SK-N-SH treated with all-trans-retinoic acid at 6 μM for 48 hours (cell line): ENCODE measurements around the gene LRP10.

Experiments
- ATAC-seq: fragments of 200-7000 bp; cut with Tn5 transposase; 3 replicates; pipeline ENCODE4 v1.9.1; 2020; ENCODE audit warnings: mild to moderate bottlenecking, moderate library complexity
- ARNTL ChIP-seq: fragments of 450-650 bp; formaldehyde crosslinking; IDR thresholded peaks from 2 replicates; pipeline ENCODE4 v1.5.0; 2020; ENCODE audit warnings: low read depth, mild to moderate bottlenecking, moderate library complexity, borderline replicate concordance
- CSDC2 ChIP-seq: fragments of 250-450 bp; sonication (Bioruptor Pico); IDR thresholded peaks from 2 replicates; pipeline ENCODE4 v1.5.0; 2020; ENCODE audit warnings: mild to moderate bottlenecking, moderate library complexity
- ESRRG ChIP-seq: fragments of 250-450 bp; sonication (Bioruptor Pico); IDR thresholded peaks from 2 replicates; pipeline ENCODE4 v1.6.1; 2021; ENCODE audit warnings: mild to moderate bottlenecking
- GLIS3 ChIP-seq: fragments of 250-450 bp; sonication (Bioruptor Pico); IDR thresholded peaks from 2 replicates; pipeline ENCODE4 v1.5.0; 2020; ENCODE audit warnings: mild to moderate bottlenecking, moderate library complexity
- ISL1 ChIP-seq: fragments of 250-450 bp; sonication (Bioruptor Pico); IDR thresholded peaks from 2 replicates; pipeline ENCODE4 v2.1.2; 2022; ENCODE audit warnings: mild to moderate bottlenecking, moderate library complexity
- OSR1 ChIP-seq: fragments of 250-450 bp; sonication (Bioruptor Pico); IDR thresholded peaks from 2 replicates; pipeline ENCODE4 v1.8.0; 2022; ENCODE audit warnings: moderate library complexity, mild to moderate bottlenecking, inconsistent platforms
- PATZ1 ChIP-seq: fragments of 250-450 bp; sonication (Bioruptor Pico); IDR thresholded peaks from 2 replicates; pipeline ENCODE4 v1.8.0; 2020; ENCODE audit warnings: mild to moderate bottlenecking, moderate library complexity, borderline replicate concordance
- PPARA ChIP-seq: fragments of 250-450 bp; sonication (Bioruptor Pico); IDR thresholded peaks from 2 replicates; pipeline ENCODE4 v1.5.0; 2020; ENCODE audit warnings: mild to moderate bottlenecking, borderline replicate concordance
- RARB ChIP-seq: fragments of 250-450 bp; sonication (Bioruptor Pico); IDR thresholded peaks from 2 replicates; pipeline ENCODE4 v1.8.0; 2021; ENCODE audit warnings: mild to moderate bottlenecking, moderate library complexity
- SNAI2 ChIP-seq: fragments of 250-450 bp; sonication (Bioruptor Pico); IDR thresholded peaks from 2 replicates; pipeline ENCODE4 v1.5.0; 2020; ENCODE audit warnings: mild to moderate bottlenecking, moderate library complexity
- TCF4 ChIP-seq: fragments of 250-450 bp; sonication (Bioruptor Pico); IDR thresholded peaks from 2 replicates; pipeline ENCODE4 v1.8.0; 2021; ENCODE audit warnings: mild to moderate bottlenecking, moderate library complexity, borderline replicate concordance
- TOX ChIP-seq: fragments of 250-450 bp; sonication (Bioruptor Pico); IDR thresholded peaks from 2 replicates; pipeline ENCODE4 v1.8.0; 2021; ENCODE audit warnings: mild to moderate bottlenecking, moderate library complexity, borderline replicate concordance
- ZC3H10 ChIP-seq: fragments of 250-450 bp; sonication (Bioruptor Pico); IDR thresholded peaks from 2 replicates; pipeline ENCODE4 v1.5.1; 2021; ENCODE audit warnings: mild to moderate bottlenecking, moderate library complexity
- ZFP3 ChIP-seq: fragments of 250-450 bp; sonication (Bioruptor Pico); IDR thresholded peaks from 2 replicates; pipeline ENCODE4 v1.5.0; 2020; ENCODE audit warnings: mild to moderate bottlenecking, moderate library complexity
- ZFP30 ChIP-seq: fragments of 450-650 bp; formaldehyde crosslinking; IDR thresholded peaks from 2 replicates; pipeline ENCODE4 v1.5.0; 2022; ENCODE audit warnings: mild to moderate bottlenecking, moderate library complexity
- ZNF565 ChIP-seq: fragments of 450-650 bp; formaldehyde crosslinking; conservative IDR thresholded peaks from 2 replicates; pipeline ENCODE4 v1.5.0; 2020; ENCODE audit warnings: low read depth, mild to moderate bottlenecking, moderate library complexity
- ZNF70 ChIP-seq: fragments of 450-650 bp; formaldehyde crosslinking; IDR thresholded peaks from 2 replicates; pipeline ENCODE4 v1.5.0; 2020; ENCODE audit warnings: mild to moderate bottlenecking, moderate library complexity
- ZNF8 ChIP-seq: fragments of 450-650 bp; formaldehyde crosslinking; IDR thresholded peaks from 2 replicates; pipeline ENCODE4 v1.5.0; 2020; ENCODE audit warnings: mild to moderate bottlenecking, moderate library complexity
- TF ChIP-seq, protein P1 (sequence below): fragments of 250-450 bp; sonication (Bioruptor Pico); IDR thresholded peaks from 2 replicates; pipeline ENCODE4 v1.5.1; 2020; ENCODE audit warnings: low read depth, mild to moderate bottlenecking, moderate library complexity
- TF ChIP-seq, protein P2 (sequence below): fragments of 250-450 bp; sonication (Bioruptor Pico); IDR thresholded peaks from 2 replicates; pipeline ENCODE4 v1.5.1; 2021; ENCODE audit warnings: mild to moderate bottlenecking, moderate library complexity
- TF ChIP-seq, protein P3 (sequence below): fragments of 250-450 bp; sonication (Bioruptor Pico); IDR thresholded peaks from 2 replicates; pipeline ENCODE4 v1.5.0; 2020; ENCODE audit warnings: mild to moderate bottlenecking, moderate library complexity

The LRP10 gene

DNA sequence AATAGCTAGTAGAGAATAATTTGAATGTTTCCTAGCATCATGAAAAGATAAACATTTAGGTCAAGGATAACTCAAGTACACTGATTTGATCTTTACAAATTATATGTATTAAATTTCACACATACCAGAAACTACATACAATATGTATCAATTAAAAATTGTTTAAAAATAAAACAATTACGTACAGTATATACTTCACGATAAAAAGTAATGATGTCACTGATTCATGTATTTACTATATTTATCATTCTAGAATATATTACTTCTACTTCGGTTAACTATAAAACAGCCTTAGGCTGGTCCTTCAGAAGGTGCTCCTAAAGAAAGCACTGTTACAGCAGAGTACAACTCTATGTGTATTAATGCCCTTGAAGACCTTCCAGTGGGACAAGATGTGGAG, 35.9 kb downstream of the LRP10 start (continued):
- TF ChIP-seq TCF4 (no peak), ZC3H10 (CRISPR knock-in tag) (no peak), SNAI2 (CRISPR knock-in tag) (no peak), ISL1 (CRISPR knock-in tag) (no peak), TOX (CRISPR knock-in tag) (no peak), PPARA (CRISPR knock-in tag) (no peak), RARB (CRISPR knock-in tag) (no peak), ARNTL (CRISPR knock-in tag) (no peak)
- TF ChIP-seq, protein P1, sequence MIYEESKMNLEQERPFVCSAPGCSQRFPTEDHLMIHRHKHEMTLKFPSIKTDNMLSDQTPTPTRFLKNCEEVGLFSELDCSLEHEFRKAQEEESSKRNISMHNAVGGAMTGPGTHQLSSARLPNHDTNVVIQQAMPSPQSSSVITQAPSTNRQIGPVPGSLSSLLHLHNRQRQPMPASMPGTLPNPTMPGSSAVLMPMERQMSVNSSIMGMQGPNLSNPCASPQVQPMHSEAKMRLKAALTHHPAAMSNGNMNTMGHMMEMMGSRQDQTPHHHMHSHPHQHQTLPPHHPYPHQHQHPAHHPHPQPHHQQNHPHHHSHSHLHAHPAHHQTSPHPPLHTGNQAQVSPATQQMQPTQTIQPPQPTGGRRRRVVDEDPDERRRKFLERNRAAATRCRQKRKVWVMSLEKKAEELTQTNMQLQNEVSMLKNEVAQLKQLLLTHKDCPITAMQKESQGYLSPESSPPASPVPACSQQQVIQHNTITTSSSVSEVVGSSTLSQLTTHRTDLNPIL (CRISPR knock-in tag), result no peak

DNA sequence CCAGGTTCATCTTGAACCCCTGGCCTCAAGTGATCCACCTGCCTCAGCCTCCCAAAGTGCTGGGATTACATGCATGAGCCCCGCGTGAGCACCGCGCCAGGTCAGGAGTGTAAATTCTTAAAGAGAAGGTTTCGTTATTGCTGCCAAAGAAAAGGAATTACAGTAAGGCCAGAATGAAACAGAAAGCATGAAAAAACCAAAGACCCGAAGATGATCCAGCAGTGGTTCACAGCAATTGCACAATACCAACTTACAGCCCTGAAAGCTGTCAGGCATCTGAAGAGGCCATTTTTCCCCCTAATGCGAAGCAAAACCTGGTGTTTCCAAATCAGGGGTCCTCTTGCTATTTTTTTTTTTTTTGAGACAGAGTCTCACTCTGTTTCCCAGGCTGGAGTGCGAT, 37.1 kb downstream of the LRP10 start:
- TF ChIP-seq GLIS3 (CRISPR knock-in tag) (no peak), PATZ1 (no peak), TCF4 (no peak), ZFP30 (CRISPR knock-in tag) (no peak), ZNF565 (CRISPR knock-in tag) (no peak), CSDC2 (CRISPR knock-in tag) (no peak), ZNF8 (CRISPR knock-in tag) (no peak), PPARA (CRISPR knock-in tag) (no peak), ZNF70 (CRISPR knock-in tag) (no peak), RARB (CRISPR knock-in tag) (no peak), ARNTL (CRISPR knock-in tag) (no peak), ZC3H10 (CRISPR knock-in tag) (no peak), ISL1 (CRISPR knock-in tag) (no peak)
- TF ChIP-seq, protein P2, sequence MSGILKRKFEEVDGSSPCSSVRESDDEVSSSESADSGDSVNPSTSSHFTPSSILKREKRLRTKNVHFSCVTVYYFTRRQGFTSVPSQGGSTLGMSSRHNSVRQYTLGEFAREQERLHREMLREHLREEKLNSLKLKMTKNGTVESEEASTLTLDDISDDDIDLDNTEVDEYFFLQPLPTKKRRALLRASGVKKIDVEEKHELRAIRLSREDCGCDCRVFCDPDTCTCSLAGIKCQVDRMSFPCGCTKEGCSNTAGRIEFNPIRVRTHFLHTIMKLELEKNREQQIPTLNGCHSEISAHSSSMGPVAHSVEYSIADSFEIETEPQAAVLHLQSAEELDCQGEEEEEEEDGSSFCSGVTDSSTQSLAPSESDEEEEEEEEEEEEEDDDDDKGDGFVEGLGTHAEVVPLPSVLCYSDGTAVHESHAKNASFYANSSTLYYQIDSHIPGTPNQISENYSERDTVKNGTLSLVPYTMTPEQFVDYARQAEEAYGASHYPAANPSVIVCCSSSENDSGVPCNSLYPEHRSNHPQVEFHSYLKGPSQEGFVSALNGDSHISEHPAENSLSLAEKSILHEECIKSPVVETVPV (CRISPR knock-in tag), result no peak
- TF ChIP-seq, protein P1 (CRISPR knock-in tag), result no peak
- TF ChIP-seq, protein P3, sequence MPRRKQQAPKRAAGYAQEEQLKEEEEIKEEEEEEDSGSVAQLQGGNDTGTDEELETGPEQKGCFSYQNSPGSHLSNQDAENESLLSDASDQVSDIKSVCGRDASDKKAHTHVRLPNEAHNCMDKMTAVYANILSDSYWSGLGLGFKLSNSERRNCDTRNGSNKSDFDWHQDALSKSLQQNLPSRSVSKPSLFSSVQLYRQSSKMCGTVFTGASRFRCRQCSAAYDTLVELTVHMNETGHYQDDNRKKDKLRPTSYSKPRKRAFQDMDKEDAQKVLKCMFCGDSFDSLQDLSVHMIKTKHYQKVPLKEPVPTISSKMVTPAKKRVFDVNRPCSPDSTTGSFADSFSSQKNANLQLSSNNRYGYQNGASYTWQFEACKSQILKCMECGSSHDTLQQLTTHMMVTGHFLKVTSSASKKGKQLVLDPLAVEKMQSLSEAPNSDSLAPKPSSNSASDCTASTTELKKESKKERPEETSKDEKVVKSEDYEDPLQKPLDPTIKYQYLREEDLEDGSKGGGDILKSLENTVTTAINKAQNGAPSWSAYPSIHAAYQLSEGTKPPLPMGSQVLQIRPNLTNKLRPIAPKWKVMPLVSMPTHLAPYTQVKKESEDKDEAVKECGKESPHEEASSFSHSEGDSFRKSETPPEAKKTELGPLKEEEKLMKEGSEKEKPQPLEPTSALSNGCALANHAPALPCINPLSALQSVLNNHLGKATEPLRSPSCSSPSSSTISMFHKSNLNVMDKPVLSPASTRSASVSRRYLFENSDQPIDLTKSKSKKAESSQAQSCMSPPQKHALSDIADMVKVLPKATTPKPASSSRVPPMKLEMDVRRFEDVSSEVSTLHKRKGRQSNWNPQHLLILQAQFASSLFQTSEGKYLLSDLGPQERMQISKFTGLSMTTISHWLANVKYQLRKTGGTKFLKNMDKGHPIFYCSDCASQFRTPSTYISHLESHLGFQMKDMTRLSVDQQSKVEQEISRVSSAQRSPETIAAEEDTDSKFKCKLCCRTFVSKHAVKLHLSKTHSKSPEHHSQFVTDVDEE (CRISPR knock-in tag), result no peak
- TF ChIP-seq, all 23 proteins: peak for 0
- no peak for ATAC-seq

GRCh38 chr14:22910916-22911315, 39.4 kb downstream of the LRP10 start:
- TF ChIP-seq TCF4 (no peak), GLIS3 (CRISPR knock-in tag) (no peak), ESRRG (CRISPR knock-in tag) (no peak), ZNF8 (CRISPR knock-in tag) (no peak), ZFP30 (CRISPR knock-in tag) (no peak), ZFP3 (no peak), OSR1 (CRISPR knock-in tag) (no peak), ARNTL (CRISPR knock-in tag) (no peak), TOX (CRISPR knock-in tag) (no peak), ZNF565 (CRISPR knock-in tag) (no peak), ZC3H10 (CRISPR knock-in tag) (no peak), PATZ1 (no peak), ISL1 (CRISPR knock-in tag) (no peak), RARB (CRISPR knock-in tag) (no peak)
- TF ChIP-seq, protein P1 (CRISPR knock-in tag), result no peak
- TF ChIP-seq, protein P3 (CRISPR knock-in tag), result no peak
- ATAC-seq, result no peak
